Smooth muscle cell (in vitro differentiated cells): Measurements from ENCODE around the gene TMEM212. TPM values are rescaled to one million over a fixed set of nuclear protein-coding genes. Genes with fewer than 3 reads are reported as not detected.

Experiments
- DNase-seq: peaks from one replicate; lab custom pipeline; 2025; ENCODE audit not compliant: unreplicated experiment; lab: John Stamatoyannopoulos, UW
- H2AFZ ChIP-seq: fragments of 200-600 bp; sonication (generic); 2 replicates; pipeline ENCODE4 v1.6.0; 2016; ENCODE audit warnings: antibody characterized with exemption, low read depth, mild to moderate bottlenecking
- H3F3A ChIP-seq: fragments of 200-600 bp; sonication (generic); 2 replicates; pipeline ENCODE4 v1.6.0; 2017; ENCODE audit warnings: antibody characterized with exemption, low read depth
- H3K27ac ChIP-seq: fragments of 200-600 bp; sonication (generic); 2 replicates; pipeline ENCODE4 v1.5.1; 2016; ENCODE audit warnings: low read depth, mild to moderate bottlenecking
- H3K27me3 ChIP-seq: fragments of 200-600 bp; sonication (generic); 2 replicates; pipeline ENCODE4 v1.6.1; 2016; ENCODE audit warnings: low read depth, mild to moderate bottlenecking
- H3K36me3 ChIP-seq: fragments of 200-600 bp; sonication (generic); 2 replicates; pipeline ENCODE4 v1.5.1; 2016; ENCODE audit warnings: low read depth
- H3K4me1 ChIP-seq: fragments of 200-600 bp; sonication (generic); 2 replicates; pipeline ENCODE4 v1.5.1; 2016; ENCODE audit warnings: low read depth
- H3K4me2 ChIP-seq: fragments of 200-600 bp; sonication (generic); 2 replicates; pipeline ENCODE4 v1.6.0; 2016; ENCODE audit warnings: mild to moderate bottlenecking
- H3K4me3 ChIP-seq: fragments of 200-600 bp; sonication (generic); 2 replicates; pipeline ENCODE4 v1.5.1; 2016; ENCODE audit warnings: mild to moderate bottlenecking
- H3K79me2 ChIP-seq: fragments of 200-600 bp; sonication (generic); 2 replicates; pipeline ENCODE4 v1.6.0; 2016; ENCODE audit warnings: low read depth, mild to moderate bottlenecking
- H3K9ac ChIP-seq: fragments of 200-600 bp; sonication (generic); 2 replicates; pipeline ENCODE4 v1.6.0; 2016; ENCODE audit warnings: low read depth
- H3K9me3 ChIP-seq: fragments of 200-600 bp; sonication (generic); replicated peaks from 2 replicates; pipeline ENCODE4 v1.5.1; 2016; ENCODE audit warnings: low read depth
- H4K20me1 ChIP-seq: fragments of 200-600 bp; sonication (generic); 2 replicates; pipeline ENCODE4 v1.6.0; 2016; ENCODE audit warnings: low read depth
- CTCF ChIP-seq: fragments of 200-600 bp; sonication (generic); IDR thresholded peaks from 2 replicates; pipeline ENCODE4 v1.5.1; 2017; ENCODE audit warnings: borderline replicate concordance, mild to moderate bottlenecking, antibody characterized with exemption; ENCODE audit not compliant: insufficient read depth, poor library complexity, severe bottlenecking
- WGBS: methylation state at CpG from one replicate; pipeline ENCODE4 v1.1.7; 2016; ENCODE audit warnings: low lambda C conversion rate; 5-methylcytosine and 5-hydroxymethylcytosine counted together
- polyA plus RNA-seq: library from polyadenylated mRNA; unstranded; fragments of >200 nt; fragmentation: Nextera tagmentation; extraction: Ambion mirVana; gene quantifications from 2 replicates; pipeline ENCODE4 v1.2.1, GENCODE V29; 2016
- total RNA-seq: library from RNA; depleted of rRNA; stranded (reverse); fragments of >200 nt; gene quantifications from 2 replicates; pipeline ENCODE4 v1.2.3, GENCODE V29; 2014

Gene TMEM212
- total and polyA plus RNA-seq, 2 experiments from 2014 or later: not detected

- Histone ChIP-seq H4K20me1 (no peaks in the 10 kb centered on the region), H3K4me3 (no peak overlapping the region), H3K79me2 (no peaks in the 10 kb centered on the region), H3F3A (peaks cover 23% of the 10 kb centered on the region), H3K4me1 (peaks cover 25% of the 10 kb centered on the region), H3K9ac (no peak overlapping the region), H3K9me3 (no peaks in the 10 kb centered on the region), H3K27ac (peak overlapping the region; percentile 60), H3K36me3 (no peaks in the 10 kb centered on the region), H3K27me3 (no peaks in the 10 kb centered on the region), H3K4me2 (peak overlapping the region; percentile 46), H2AFZ (no peak overlapping the region)
- no peak for DNase-seq
- 81% methylated on average over 6 of the region's 6 CpGs for WGBS
- no peak for TF ChIP-seq CTCF
These were observed 4.0 kb downstream of the TMEM212 start for GRCh38 chr3:171847133-171847532.

- Histone ChIP-seq H3K9me3 (no peaks in the 10 kb centered on the region), H3K79me2 (no peaks in the 10 kb centered on the region), H4K20me1 (no peaks in the 10 kb centered on the region), H3F3A (peaks cover 20% of the 10 kb centered on the region), H3K27me3 (no peaks in the 10 kb centered on the region), H3K4me3 (no peak overlapping the region), H3K4me2 (no peak overlapping the region), H3K9ac (no peak overlapping the region), H3K27ac (no peak overlapping the region), H2AFZ (no peak overlapping the region), H3K36me3 (no peaks in the 10 kb centered on the region), H3K4me1 (peaks cover 19% of the 10 kb centered on the region)
- no peak for TF ChIP-seq CTCF
- WGBS: 66% methylated on average over 3 of the region's 3 CpGs
- no peak for DNase-seq
These were observed 4.6 kb downstream of the TMEM212 start for GRCh38 chr3:171847595-171848259.

GRCh38 chr3:171849617-171850319, 6.6 kb downstream of the TMEM212 start:
- H3K27me3 ChIP-seq: no peaks in the 10 kb centered on the region
- H3K36me3 ChIP-seq: no peaks in the 10 kb centered on the region
- no peak overlapping the region for H3K4me3 ChIP-seq
- H3K9ac ChIP-seq: no peak overlapping the region
- H3K4me2 ChIP-seq: peak overlapping the region; percentile 42
- peak overlapping the region; percentile 73 for H2AFZ ChIP-seq
- WGBS: 80% methylated on average over 6 of the region's 6 CpGs
- TF ChIP-seq CTCF: no peak
- peak overlapping the region; percentile 79 for H3K27ac ChIP-seq
- peaks cover 18% of the 10 kb centered on the region for H3F3A ChIP-seq
- H4K20me1 ChIP-seq: no peaks in the 10 kb centered on the region
- H3K79me2 ChIP-seq: no peaks in the 10 kb centered on the region
- peaks cover 5% of the 10 kb centered on the region for H3K9me3 ChIP-seq
- DNase-seq: no peak
- peaks cover 8% of the 10 kb centered on the region for H3K4me1 ChIP-seq
